H1 (cell line): ENCODE results near the gene SSNA1. TPM values are rescaled to one million over a fixed set of nuclear protein-coding genes. Genes with fewer than 3 reads are reported as not detected.

Experiments used
- CBX8 ChIP-seq: fragments of 300-800, 300-1000 bp; sonication (generic); IDR thresholded peaks from 2 replicates; pipeline ENCODE4 v1.7.1; 2016; ENCODE audit warnings: low read depth, low read length, borderline replicate concordance
- TBP ChIP-seq: IDR thresholded peaks from 2 replicates; pipeline ENCODE4 v1.6.1; 2011; ENCODE audit warnings: low read depth, low read length, improper control_type of control experiment
- TCF12 ChIP-seq: IDR thresholded peaks from 2 replicates; pipeline ENCODE4 v1.6.1; 2011; ENCODE audit warnings: low read depth, mild to moderate bottlenecking, low read length
- polyA plus RNA-seq, 7 experiments: library from polyadenylated mRNA; depleted of rRNA in 3 of 7; stranded (reverse) in 5 of 7; unstranded in 2 of 7; fragments of >200 nt in 5 of 7; fragments of 200-250 nt in 2 of 7; gene quantifications; 1 replicate in 5 of 7; 2 replicates in 1 of 7; 4 replicates in 1 of 7; pipeline versions ENCODE4 v1.2.1 to v1.2.3, GENCODE V29; 2011 to 2013; ENCODE audit warnings: missing spikeins in 2 of 7, mixed read lengths in 2 of 7
- total RNA-seq: library from RNA; stranded (reverse); fragmentation: NEBNext Ultra II Directional; extraction: Animal tissue kit (Norgen Biotek cat#: 25700); gene quantifications from 2 replicates; pipeline ENCODE4 v1.2.1, GENCODE V29; 2021
- TF ChIP-seq, protein P1 (sequence below), 3 experiments: IDR thresholded peaks; 1 replicate in 2 of 3; 2 replicates in 1 of 3; pipeline versions ENCODE4 v1.5.1 to v1.6.1; 2011; ENCODE audit warnings: low read length in 3 of 3, mild to moderate bottlenecking in 3 of 3, inconsistent platforms in 2 of 3, low read depth in 1 of 3, moderate library complexity in 1 of 3; ENCODE audit not compliant: insufficient read depth in 1 of 3; ENCODE audit errors: control extremely low read depth in 1 of 3

Gene SSNA1
- total and polyA plus RNA-seq, 2 of the 8 experiments (the other 6 are each of a cell fraction or from before 2014, with no cell fraction given): 87.3 to 157 TPM

DNA sequence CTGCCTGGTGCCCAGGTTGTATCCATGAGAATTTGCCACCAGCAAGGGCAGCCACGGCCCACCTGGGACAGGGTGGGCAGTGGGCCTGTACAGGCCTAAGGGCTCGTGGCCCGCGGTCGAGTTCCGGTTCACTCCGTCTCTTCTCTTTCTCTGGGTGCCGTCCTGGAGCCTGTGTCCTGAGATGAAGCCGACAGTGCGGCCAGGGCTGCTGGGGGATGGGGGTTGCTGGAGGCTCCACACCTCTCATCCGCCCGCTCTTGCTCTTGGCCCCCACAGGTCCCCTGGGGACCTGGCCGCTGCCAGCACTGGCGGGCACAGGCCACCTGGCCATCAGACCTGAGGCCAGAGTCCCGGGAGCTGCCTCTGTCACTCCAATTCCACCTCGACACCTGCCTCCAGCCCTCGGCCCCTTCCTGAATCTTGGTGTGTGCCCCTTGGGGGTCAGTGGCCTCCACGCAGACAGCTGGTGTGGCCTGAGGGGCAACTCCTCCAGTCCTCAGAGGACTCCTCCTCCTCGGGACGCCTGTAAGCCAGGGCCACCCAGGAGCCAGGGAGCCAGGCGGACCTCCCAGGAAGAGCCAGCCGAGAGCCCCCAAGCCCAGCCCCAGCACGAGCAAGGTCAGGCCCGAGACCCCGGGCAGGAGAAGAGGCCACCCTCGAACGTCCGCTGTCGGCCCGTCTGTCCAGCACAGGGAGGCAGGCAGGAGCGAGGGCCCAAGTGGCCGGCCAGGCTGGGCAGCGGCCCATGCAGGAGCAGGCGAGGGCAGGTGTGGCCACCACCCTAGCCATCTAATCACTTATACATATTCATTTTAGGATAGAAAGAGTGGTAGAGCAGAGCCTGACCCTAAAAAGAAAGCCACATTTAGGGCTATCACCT is 23.9 kb upstream of the SSNA1 start (continued):
- TF ChIP-seq, protein P1, sequence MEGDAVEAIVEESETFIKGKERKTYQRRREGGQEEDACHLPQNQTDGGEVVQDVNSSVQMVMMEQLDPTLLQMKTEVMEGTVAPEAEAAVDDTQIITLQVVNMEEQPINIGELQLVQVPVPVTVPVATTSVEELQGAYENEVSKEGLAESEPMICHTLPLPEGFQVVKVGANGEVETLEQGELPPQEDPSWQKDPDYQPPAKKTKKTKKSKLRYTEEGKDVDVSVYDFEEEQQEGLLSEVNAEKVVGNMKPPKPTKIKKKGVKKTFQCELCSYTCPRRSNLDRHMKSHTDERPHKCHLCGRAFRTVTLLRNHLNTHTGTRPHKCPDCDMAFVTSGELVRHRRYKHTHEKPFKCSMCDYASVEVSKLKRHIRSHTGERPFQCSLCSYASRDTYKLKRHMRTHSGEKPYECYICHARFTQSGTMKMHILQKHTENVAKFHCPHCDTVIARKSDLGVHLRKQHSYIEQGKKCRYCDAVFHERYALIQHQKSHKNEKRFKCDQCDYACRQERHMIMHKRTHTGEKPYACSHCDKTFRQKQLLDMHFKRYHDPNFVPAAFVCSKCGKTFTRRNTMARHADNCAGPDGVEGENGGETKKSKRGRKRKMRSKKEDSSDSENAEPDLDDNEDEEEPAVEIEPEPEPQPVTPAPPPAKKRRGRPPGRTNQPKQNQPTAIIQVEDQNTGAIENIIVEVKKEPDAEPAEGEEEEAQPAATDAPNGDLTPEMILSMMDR (IDR thresholded peaks at IDR 0.05; ENCODE audit: control extremely low read depth in 1 of 3, insufficient read depth in 1 of 3, low read depth in 1 of 3, low read length in 3 of 3): no peak
- TF ChIP-seq CBX8 (no peak), TCF12 (no peak), TBP (no peak)
